ENCODE results near the gene CNTNAP2.

Gene CNTNAP2

GRCh38 chr7:146606628-146607027 is 490.0 kb downstream of the CNTNAP2 start:
- no peak for DNase-seq (ENCODE audit: low spot score)

GRCh38 chr7:146619641-146620040 is 503.0 kb downstream of the CNTNAP2 start:
- DNase-seq (ENCODE audit: low spot score) = no peak

- no peak for DNase-seq (ENCODE audit: low spot score)
Observed at GRCh38 chr7:146626912-146627311, 510.3 kb downstream of the CNTNAP2 start.

GRCh38 chr7:146635205-146636032 is 518.8 kb downstream of the CNTNAP2 start:
- no peak for DNase-seq (ENCODE audit: low spot score)

GRCh38 chr7:146636033-146636356 is 519.4 kb downstream of the CNTNAP2 start:
- no peak for DNase-seq (ENCODE audit: low spot score)

- DNase-seq (ENCODE audit: low spot score) = no peak
Observed at GRCh38 chr7:146636581-146636980, 520.0 kb downstream of the CNTNAP2 start.

GRCh38 chr7:146639291-146639690 is 522.7 kb downstream of the CNTNAP2 start:
- no peak for DNase-seq (ENCODE audit: low spot score)

- no peak for DNase-seq (ENCODE audit: low spot score)
Observed at GRCh38 chr7:146641491-146641890, 524.9 kb downstream of the CNTNAP2 start.

GRCh38 chr7:146645383-146645976 is 528.9 kb downstream of the CNTNAP2 start:
- no peak for DNase-seq (ENCODE audit: low spot score)

GRCh38 chr7:146647445-146647844 is 530.8 kb downstream of the CNTNAP2 start:
- DNase-seq (ENCODE audit: low spot score) = no peak

- no peak for DNase-seq (ENCODE audit: low spot score)
Observed at GRCh38 chr7:146652176-146652575, 535.6 kb downstream of the CNTNAP2 start.

- no peak for DNase-seq (ENCODE audit: low spot score)
Observed at GRCh38 chr7:146654048-146654447, 537.4 kb downstream of the CNTNAP2 start.

- DNase-seq (ENCODE audit: low spot score) = peak; percentile 7
Observed at GRCh38 chr7:146655928-146656797, 539.6 kb downstream of the CNTNAP2 start.

GRCh38 chr7:146656988-146657387 is 540.4 kb downstream of the CNTNAP2 start:
- no peak for DNase-seq (ENCODE audit: low spot score)

- DNase-seq (ENCODE audit: low spot score) = no peak
Observed at GRCh38 chr7:146658604-146659003, 542.0 kb downstream of the CNTNAP2 start.

GRCh38 chr7:146659732-146660131 is 543.1 kb downstream of the CNTNAP2 start:
- no peak for DNase-seq (ENCODE audit: low spot score)

- no peak for DNase-seq (ENCODE audit: low spot score)
Observed at GRCh38 chr7:146660839-146661238, 544.2 kb downstream of the CNTNAP2 start.

- DNase-seq (ENCODE audit: low spot score) = no peak
Observed at GRCh38 chr7:146661435-146661834, 544.8 kb downstream of the CNTNAP2 start.

GRCh38 chr7:146661929-146662328 is 545.3 kb downstream of the CNTNAP2 start:
- no peak for DNase-seq (ENCODE audit: low spot score)

GRCh38 chr7:146665023-146665422 is 548.4 kb downstream of the CNTNAP2 start:
- DNase-seq (ENCODE audit: low spot score) = no peak

GRCh38 chr7:146670532-146670931 is 553.9 kb downstream of the CNTNAP2 start:
- DNase-seq (ENCODE audit: low spot score) = no peak

GRCh38 chr7:146681487-146681886 is 564.9 kb downstream of the CNTNAP2 start:
- DNase-seq (ENCODE audit: low spot score) = no peak

- no peak for DNase-seq (ENCODE audit: low spot score)
Observed at GRCh38 chr7:146683439-146683838, 566.8 kb downstream of the CNTNAP2 start.

Measured in GM03348 (cell line).